K562 (cell line): Measurements from ENCODE around the gene KCNQ4. TPM values are rescaled to one million over a fixed set of nuclear protein-coding genes. Genes with fewer than 3 reads are reported as not detected.

ENCODE experiments used
- CREB3L1 ChIP-seq: fragments of 450-650 bp; IDR thresholded peaks from 2 replicates; pipeline ENCODE4 v1.6.1; 2014; ENCODE audit warnings: low read depth, mild to moderate bottlenecking, moderate library complexity, borderline replicate concordance
- LCOR ChIP-seq: sonication (generic); formaldehyde crosslinking; IDR thresholded peaks from 2 replicates; pipeline ENCODE4 v1.8.0; 2022; ENCODE audit warnings: mild to moderate bottlenecking, missing genetic modification reagents
- MECOM ChIP-seq: fragments of 250-450 bp; sonication (Bioruptor Pico); IDR thresholded peaks from 2 replicates; pipeline ENCODE4 v1.8.0; 2022; ENCODE audit warnings: inconsistent platforms
- MITF ChIP-seq: IDR thresholded peaks from 2 replicates; pipeline ENCODE4 v1.6.1; 2014; ENCODE audit warnings: antibody characterized with exemption
- NFE2L1 ChIP-seq: fragments of 450-650 bp; IDR thresholded peaks from 2 replicates; pipeline ENCODE4 v1.6.1; 2016; ENCODE audit warnings: missing genetic modification characterization, low read depth, mild to moderate bottlenecking, missing compliant biosample characterization, moderate library complexity, borderline replicate concordance
- NKRF ChIP-seq: fragments of 450-650 bp; IDR thresholded peaks from 2 replicates; pipeline ENCODE4 v1.6.1; 2016; ENCODE audit warnings: borderline replicate concordance
- POU5F1 ChIP-seq: fragments of 150-350 bp; IDR thresholded peaks from 2 replicates; pipeline ENCODE4 v1.6.1; 2014; ENCODE audit warnings: borderline replicate concordance, low read length, low read depth, mild to moderate bottlenecking; ENCODE audit not compliant: partially characterized antibody
- SRF ChIP-seq, 2 experiments: fragments of 250-450, 450-650 bp in 1 of 2; sonication (Bioruptor Pico) in 1 of 2; sonication (generic) in 1 of 2; formaldehyde crosslinking; IDR thresholded peaks; 2 replicates each; pipeline versions ENCODE4 v1.5.0 to v1.5.1; 2020 to 2022; ENCODE audit warnings: mild to moderate bottlenecking in 1 of 2, missing genetic modification reagents in 1 of 2
- WHSC1 ChIP-seq: IDR thresholded peaks from one replicate; pipeline ENCODE4 v1.6.1; 2012; ENCODE audit warnings: low read length, control low read depth, inconsistent platforms
- ZMIZ1 ChIP-seq, 2 experiments: fragments of 150-350 bp in 1 of 2; IDR thresholded peaks; 2 replicates each; pipeline ENCODE4 v1.6.1; 2012 to 2016; ENCODE audit warnings: low read depth in 2 of 2, low read length in 2 of 2, mild to moderate bottlenecking in 1 of 2, moderate library complexity in 1 of 2
- ZNF134 ChIP-seq: fragments of 250-450 bp; sonication (Bioruptor Pico); conservative IDR thresholded peaks from 2 replicates; pipeline ENCODE4 v1.4.0; 2020
- ZNF444 ChIP-seq: fragments of 250-450 bp; sonication (Bioruptor Pico); IDR thresholded peaks from 2 replicates; pipeline ENCODE4 v1.4.0; 2020; ENCODE audit warnings: mild to moderate bottlenecking, moderate library complexity
- polyA plus RNA-seq, 8 experiments: library from polyadenylated mRNA; depleted of rRNA in 4 of 8; stranded (reverse) in 5 of 8; unstranded in 3 of 8; fragments of >200 nt; fragmentation: Nextera tagmentation in 2 of 8; fragmentation: Illumina TruSeq in 1 of 8; extraction: Ambion mirVana in 2 of 8; extraction: Trizol in 1 of 8; gene quantifications; 2 replicates each; pipeline versions ENCODE4 v1.2.1 to v1.2.3, GENCODE V29; 2011 to 2014; ENCODE audit warnings: inconsistent platforms in 1 of 8, missing spikeins in 1 of 8
- total RNA-seq, 7 experiments: library from RNA; depleted of rRNA in 6 of 7; stranded (reverse); fragments of >200 nt in 6 of 7; fragmentation: Illumina TruSeq in 2 of 7; extraction: Trizol in 2 of 7; gene quantifications; 2 replicates each; pipeline versions ENCODE4 v1.2.1 to v1.2.3, GENCODE V29; 2011 to 2021; ENCODE audit warnings: low replicate concordance in 1 of 7

Gene KCNQ4
- total and polyA plus RNA-seq, 9 of the 15 experiments (the other 6 are each of a cell fraction or from before 2014, with no cell fraction given): 0.07 to 4.1 (median 0.79) TPM

- TF ChIP-seq SRF (CRISPR knock-in tag; IDR thresholded peaks at IDR 0.05) (no peak), NFE2L1 (tag) (no peak), POU5F1 (no peak), MECOM (no peak), ZMIZ1 (IDR thresholded peaks at IDR 0.05; ENCODE audit: low read depth in 2 of 2, low read length in 2 of 2) (no peak; a peak in 1 of 4 replicates), ZNF444 (no peak), NKRF (no peak), CREB3L1 (no peak), MITF (no peak), WHSC1 (no peak), ZNF134 (no peak), LCOR (CRISPR knock-in tag) (no peak)
These were observed 65.1 kb downstream of the KCNQ4 start (continued) for GRCh38 chr1:40848530-40849189.
